ENCODE data around the gene COLGALT1.
A peak's percentile ranks its signal among the peaks of the same experiment; 100 is the strongest.
"Not testable (repeated sequence)": the region's sequence is repeated elsewhere in the genome, so short reads cannot be mapped to it uniquely, and the experiment has no call there.

Gene COLGALT1

DNA sequence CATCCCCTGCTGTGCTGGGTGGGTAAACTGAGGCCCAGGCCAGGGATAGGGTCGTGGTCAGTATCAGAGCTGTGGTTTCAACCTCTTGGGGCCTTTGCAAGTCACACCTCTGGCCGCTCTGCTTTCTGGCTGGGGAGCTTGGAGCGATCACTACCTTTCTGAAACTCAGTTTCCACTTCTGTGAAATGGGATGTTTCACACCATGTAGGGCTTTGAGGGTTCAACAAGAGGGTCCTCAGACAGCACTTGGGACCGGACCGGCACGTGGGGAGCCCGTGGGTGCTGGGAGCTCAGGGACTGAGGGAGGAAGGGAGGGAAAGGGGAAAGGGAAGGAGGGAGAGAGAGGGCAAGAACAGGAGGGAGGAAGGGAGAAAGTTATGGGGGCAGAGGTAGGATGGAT is 22.9 kb upstream of the COLGALT1 start:
- no peak for DNase-seq (ENCODE audit: low spot score)

DNA sequence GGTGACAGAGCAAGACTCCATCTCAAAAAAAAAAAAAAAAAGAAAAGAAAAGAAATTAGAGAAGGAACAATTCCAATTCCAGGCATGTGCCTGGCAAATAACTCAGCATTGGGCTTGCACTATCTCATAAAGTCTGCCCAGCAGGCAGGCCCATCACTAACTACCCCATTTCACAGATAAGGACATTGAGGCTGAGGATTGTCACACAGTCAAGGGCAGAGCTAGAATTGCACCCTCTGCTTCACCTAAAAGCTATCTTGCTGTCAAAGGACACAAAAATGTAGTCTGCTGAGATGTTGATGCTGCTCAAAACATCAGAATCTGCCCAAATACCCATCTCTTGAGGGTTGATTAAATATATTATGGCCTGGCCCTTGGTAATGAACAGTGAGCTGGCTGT is 20.7 kb upstream of the COLGALT1 start:
- no peak for DNase-seq (ENCODE audit: low spot score)

DNA sequence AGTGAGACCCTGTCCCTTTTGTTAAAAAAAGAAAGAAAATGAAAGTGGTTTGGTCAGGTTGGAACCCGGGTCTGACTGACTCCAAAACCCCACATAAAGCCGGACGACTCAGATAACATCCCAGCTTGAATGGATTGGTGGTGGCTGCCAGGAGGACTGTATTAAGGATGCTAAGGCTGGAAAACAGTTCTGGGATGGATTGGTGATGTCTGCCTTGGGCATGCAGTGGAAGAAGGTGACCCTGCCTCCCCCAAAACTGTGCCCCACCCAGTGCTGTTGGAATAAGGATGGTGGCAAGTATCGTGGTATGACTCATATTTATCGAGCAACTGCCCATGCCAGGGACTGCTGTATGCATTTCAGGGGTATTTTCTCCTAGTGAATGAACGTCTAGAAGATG is 18.5 kb upstream of the COLGALT1 start:
- DNase-seq (ENCODE audit: low spot score): no peak

DNA sequence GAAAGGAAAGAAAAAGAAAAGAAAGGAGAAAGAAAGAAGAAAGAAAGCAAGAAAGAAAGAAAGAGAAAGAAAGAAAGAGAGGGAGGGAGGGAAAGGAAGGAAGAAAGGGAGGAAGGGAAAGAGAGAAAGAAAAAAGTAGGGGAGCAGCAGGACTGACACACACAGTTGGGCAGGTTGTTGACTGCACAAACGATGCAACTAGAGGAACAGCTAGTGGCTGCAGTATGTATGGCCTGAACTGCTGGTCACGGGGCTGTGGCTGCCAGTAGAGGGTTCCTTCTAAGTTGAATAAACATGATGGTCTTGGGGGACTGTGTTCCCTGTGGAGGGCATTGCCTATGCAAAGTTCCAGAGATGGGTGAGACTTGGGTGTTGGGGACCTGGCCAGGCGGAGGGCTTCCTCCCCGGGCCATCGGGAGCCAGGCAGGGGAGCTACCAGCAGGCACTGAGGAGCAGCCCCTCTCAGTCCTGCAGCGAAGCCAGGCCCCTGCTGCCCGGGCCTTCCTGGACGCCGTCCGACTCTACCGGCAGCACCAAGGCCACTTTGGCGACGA is 16.7 kb upstream of the COLGALT1 start:
- DNase-seq (ENCODE audit: low spot score): peak; percentile 58

DNA sequence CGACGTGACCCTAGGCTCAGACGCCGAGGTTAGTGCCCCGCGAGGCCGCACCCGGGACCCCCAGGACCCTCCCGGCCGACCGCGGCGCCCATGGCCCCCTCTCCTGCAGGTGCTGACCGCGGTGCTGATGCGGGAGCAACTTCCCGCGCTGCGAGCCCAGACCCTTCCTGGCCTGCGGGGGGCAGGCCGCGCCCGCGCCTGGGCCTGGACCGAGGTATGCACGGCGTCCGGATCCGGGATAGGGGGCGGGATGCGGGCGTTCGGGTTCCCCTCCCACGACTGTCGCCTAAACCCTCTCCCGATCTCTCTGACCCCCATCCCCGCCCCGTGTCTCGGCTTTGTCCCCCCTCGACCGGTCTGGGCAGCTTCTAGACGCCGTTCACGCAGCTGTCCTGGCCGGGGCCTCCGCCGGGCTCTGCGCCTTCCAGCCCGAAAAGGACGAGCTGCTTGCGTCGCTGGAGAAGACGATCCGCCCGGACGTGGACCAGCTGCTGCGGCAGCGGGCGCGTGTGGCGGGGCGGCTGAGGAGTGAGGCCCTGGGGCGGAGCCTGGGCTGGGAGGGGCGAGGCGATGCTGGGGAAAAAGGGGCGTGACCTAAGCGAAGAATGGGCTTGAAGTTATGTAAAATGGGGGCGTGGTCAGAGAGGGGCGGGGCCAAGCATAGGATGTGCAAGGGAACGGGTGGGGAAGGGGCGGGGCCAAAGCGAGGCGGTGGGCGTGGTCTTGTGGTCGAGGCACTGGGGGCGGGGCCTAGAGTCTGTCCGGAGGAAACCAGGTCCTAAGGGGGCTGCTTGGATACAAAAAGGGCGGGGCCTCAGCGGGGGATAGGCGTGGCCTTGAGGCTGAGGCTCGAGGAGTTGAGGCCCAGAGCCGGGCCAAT is 16.0 kb upstream of the COLGALT1 start:
- DNase-seq (ENCODE audit: low spot score): peak; percentile 98

DNA sequence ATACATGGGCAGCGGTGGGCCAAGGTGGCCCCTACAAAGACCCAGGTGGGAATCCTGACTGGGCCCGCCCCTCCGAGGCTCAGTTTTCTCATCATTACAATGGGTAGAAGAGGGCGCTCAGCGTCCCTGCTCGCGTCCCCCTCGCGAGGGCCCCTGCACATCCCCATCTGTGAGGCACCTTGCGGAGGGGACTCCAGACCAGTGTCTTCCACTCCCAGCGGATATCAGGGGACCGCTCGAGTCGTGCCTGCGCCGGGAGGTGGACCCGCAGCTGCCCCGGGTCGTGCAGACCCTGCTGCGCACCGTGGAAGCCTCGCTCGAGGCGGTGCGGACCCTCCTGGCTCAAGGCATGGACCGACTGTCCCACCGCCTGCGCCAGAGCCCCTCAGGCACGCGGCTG is 15.3 kb upstream of the COLGALT1 start:
- DNase-seq (ENCODE audit: low spot score): no peak

DNA sequence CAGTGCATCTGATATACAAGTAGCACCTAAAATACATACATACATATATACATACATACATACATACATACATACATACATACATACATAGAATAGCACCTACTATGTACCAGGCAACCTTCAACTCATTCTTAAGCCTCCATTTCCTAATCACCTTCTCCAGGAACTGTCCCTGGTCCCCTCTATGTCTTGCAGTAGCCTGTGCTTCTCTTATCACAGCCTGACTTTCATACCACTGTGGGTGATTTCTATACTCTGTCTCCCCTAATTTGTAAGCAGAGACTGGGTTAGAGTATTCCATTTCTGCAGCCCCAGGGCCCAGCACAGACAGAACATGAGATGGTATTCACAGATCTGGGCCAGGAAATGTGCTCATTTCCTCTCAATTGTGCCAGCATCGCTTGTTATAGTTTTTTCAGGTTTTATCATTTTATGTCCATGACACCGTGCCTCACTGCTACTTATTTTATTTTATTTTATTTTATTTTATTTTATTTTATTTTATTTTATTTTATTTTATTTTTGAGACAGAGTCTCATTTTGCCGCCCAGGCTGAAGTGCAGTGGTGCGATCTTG is 14.2 kb upstream of the COLGALT1 start:
- DNase-seq (ENCODE audit: low spot score): no peak

DNA sequence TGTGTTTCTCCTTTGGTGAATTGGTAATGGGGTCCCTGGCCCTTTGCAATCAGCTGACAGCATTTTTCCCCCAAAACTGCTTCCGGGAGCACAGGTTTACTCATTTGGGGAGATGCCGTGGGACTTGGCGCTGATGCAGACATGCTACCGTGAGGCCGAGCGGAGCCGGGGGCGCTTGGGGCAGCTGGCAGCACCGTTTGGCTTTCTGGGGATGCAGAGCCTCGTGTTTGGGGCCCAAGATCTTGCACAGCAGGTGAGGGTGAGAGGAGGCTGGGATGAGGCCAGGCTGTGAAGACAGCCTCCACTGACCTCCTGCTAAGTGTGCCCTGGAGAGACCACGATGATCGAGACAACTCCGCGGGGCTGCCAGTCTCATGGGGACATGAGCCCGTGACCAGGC is 13.4 kb upstream of the COLGALT1 start:
- DNase-seq (ENCODE audit: low spot score): no peak

DNA sequence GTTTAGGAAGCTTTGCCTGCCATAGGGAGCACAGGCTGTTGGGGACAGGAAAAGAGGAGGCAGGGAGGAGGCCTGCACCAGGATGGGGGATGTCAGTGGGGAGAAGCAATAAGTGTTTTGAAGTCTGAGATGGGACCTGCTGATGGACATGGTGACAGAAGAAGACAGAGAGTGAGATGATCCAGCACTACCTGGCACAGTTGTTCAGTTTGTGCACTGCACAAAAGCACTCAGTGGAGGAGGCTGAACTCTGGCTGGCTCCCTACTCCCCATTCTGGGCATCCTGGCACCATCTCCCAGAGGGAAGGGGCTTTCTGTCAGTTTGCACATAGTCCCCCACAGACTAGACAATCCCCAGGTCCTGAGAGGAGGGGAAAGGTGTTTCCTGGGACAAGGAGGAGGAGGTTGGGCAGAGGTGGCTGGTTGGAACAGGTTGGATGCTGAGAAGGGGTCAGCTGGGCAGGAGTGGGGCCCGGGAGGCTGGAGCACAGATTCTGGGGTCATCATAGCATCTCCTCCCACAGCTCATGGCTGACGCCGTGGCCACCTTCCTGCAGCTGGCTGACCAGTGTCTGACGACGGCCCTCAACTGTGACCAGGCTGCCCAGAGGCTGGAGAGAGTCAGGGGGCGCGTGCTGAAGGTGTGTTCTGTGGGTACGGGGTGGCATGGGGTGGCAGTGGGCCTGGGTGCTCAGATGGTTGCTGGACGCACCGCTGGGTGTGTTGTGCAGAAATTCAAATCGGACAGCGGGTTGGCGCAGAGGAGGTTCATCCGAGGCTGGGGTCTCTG is 12.5 kb upstream of the COLGALT1 start:
- DNase-seq (ENCODE audit: low spot score): no peak

DNA sequence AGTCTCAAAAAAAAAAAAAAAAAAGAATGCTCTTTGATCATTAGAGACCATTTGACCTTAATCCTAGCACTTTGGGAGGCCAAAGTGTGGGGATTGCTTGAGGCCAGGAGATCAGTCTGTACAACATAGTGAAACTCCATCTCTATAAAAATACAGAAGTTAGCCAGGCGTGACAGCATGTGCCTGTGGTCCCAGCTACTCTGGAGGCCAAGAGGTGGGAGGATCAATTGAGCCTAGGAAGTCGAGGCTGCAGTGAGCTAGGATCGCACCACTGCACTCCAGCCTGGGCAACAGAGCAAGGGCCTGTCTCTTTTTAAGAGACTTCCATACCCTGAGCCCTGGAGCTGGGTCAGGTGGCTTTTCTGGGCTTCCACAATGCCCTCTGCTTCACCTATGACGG is 11.5 kb upstream of the COLGALT1 start:
- DNase-seq (ENCODE audit: low spot score): no peak

DNA sequence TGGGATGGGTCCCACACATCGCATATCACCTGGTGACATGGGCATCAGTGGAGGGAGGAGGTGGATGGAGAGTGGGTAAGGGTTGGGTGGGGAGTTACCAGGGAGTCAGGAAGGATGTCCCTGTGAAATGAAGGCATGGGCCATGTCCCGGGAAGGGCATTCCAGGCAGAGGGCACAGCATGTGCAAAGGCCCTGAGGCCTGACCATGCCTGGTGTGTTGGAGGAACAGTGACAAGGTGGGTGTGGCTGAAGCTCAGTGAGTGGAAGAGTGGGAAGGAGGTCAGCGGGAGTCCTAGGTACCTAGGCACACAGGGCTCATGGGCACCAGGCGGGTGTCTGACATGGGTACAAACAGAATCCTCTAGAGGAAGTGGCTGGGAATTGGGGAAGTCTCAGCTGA is 11.0 kb upstream of the COLGALT1 start:
- DNase-seq (ENCODE audit: low spot score): no peak

DNA sequence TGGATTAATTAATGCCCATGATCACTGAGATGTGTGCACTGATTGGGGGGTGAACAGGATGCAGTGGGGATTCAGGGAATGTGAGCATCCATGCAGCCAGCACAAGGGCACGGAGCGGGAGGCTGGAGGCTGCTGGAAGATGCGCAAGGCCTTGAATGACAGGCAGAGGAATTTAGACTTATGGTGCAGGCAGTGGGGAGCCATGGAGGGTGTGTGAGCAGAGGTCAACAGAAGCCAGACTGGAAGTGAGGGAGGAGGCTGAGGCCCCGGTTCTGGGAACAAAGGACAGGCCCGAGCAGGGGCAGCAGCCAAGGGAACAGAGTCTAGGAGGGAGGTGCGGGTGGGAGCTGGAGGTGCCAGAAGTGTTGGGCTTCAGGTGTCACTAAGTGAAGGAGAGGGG is 7.3 kb upstream of the COLGALT1 start:
- no peak for DNase-seq (ENCODE audit: low spot score)

DNA sequence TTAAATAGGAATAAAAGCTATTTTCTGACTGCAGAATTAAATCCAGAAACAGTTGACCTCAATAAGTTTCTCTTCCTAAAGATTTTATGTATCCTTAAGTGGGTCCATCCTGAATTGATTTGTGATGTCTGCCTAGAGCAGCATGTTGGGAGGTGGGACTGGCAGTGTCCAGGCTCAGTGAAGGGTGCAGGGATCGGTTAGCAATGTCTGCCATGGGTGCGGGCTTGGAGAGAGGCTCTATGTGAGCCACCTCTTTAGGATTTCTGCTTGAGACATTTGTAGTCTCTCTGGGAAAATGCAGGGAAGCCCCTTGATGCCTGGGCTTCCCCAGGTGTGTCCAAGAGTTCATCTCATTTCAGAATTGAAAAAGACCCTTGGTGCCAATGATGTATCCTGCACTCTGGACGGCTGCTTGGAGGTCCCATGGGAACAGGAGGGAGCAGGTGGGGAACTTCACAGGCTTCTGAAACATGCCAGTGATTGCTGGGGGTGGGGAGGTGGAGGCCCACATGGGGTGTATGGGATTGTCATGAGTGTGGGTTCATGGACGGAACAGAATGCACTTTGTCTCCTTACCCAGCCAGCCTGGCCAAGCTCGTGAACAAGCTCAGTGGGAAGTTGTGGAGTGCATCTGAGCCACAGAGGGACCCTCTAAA is 6.2 kb upstream of the COLGALT1 start:
- no peak for DNase-seq (ENCODE audit: low spot score)

DNA sequence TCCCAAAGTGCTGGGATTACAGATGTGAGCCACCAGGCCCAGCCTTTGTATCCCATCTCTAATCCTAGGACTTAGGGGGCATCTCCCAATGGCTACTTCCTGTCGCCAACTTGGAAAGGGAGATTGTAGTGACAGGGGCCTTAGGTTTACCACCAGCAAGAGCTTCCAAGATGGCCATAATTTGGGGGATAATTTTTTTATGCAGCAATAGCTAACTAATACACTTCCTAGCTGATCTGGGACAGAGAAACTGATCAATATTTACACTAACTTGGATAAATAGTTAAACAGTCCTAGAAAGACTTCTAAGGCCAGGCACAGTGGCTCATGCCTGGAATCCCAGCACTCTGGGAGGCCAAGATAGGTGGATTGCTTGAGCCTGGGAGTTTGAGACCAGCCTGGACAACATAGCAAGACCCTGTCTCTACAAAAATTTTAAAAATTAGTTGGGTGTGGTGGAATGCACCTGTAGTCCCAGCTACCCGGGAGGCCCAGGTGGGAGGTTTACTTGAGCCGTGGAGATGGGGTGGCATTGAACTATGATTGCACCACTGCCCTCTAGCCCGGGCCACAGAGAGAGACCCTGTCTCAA is 5.3 kb upstream of the COLGALT1 start:
- DNase-seq (ENCODE audit: low spot score): no peak

DNA sequence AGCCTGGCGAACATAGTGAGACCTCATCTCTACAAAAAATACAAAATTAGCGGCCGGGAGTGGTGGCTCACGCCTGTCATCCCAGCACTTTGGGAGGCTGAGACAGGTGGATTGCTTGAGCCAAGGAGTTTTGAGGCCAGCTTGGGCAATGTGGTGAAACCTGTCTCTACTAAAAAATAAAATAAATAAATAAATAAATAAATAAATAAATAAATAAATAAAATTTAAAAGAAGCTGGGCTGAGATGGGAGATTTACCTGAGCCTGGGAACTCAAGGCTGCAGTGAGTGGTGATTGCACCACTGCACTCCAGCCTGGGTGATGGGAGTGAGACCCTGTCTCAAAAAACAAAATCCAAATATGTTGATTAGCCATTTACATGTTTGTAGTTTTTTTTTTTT is 2.7 kb upstream of the COLGALT1 start:
- DNase-seq (ENCODE audit: low spot score): not testable (repeated sequence)

DNA sequence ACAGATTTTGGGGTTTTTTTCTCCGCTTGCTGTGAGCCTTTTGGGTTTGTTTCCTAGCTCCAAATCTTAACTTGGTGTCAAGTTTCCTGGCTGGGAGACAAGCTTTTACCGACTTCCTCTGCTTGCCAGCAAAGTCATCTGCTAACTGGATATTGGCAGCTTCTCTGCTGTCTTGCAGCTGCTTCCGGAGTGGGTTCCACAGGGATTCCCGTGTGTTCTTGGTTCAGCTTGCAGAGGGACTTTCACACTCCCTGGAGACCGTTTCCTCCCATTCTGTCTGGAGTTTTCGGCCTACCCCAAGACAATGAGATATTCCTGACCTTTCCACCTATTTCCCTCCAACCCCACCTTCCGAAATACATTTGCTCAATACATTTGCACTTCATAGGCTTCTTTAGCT is 2.2 kb upstream of the COLGALT1 start:
- no peak for DNase-seq (ENCODE audit: low spot score)

DNA sequence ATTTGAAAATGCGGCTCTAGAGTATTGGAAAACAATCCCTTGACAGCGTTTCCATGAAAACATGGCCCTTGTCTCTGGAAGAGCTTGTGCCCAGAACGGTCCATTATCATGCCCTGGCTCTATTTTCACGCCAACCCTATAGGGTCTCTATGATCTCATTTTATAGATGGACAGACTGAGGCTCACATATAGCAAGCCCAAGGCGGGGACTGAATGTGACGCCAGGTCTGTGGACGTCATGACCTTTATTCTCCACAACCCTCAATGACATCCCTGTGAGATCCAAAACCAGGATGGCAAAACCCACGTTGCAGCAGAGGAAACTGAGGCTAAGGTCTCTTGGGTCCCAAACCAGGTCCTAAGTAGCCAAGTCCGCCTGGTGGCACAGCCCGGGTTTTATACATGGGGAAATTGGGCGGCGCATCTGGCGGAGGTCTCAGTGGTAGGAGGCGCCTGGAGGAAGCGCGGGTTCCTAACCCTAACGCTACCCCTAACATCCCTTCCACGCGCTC is 425 bp upstream of the COLGALT1 start:
- no peak for DNase-seq (ENCODE audit: low spot score)

DNA sequence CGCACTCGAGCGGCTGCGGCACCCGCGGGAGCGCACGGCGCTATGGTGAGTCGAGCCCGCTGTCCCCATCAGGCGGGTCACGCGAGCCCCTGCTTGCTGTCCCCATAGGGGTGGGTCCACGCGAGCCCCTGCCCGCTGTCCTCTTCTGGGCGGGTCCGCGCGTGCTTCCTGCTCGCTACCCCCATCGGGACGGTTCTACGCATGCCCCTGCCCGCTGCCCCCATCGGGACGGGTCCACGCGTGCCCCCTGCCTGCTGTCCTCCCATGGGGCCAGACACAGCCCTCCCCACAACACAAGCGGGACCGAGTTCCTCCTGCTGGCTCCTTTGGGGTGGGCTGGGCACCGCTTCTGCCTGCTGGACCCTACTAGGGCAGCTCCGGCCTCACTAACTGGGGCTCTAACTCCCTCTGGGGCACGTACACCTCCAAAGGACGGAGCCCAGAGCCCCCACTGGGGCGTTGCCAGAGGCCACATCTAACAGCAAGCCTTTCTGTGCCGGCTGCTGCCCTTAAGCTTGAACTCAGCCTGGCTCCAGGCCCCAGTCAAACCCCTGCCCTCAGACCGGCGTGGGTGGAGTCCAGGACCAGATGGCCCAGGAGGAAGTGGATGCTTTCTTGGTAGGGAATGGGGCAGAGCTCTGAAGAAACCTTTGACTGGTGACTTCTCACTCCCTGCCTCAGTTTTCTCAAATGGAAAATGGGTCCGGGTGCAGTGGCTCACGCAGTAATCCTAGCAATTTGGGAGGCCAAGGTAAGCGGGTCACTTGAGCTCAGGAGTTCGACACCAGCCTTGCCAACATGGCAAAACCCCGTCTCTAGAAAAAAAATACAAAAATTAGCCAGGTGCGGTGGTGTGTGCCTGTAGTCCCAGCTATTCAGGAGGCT is 722 bp downstream of the COLGALT1 start:
- peak; percentile 65 for DNase-seq (ENCODE audit: low spot score)

DNA sequence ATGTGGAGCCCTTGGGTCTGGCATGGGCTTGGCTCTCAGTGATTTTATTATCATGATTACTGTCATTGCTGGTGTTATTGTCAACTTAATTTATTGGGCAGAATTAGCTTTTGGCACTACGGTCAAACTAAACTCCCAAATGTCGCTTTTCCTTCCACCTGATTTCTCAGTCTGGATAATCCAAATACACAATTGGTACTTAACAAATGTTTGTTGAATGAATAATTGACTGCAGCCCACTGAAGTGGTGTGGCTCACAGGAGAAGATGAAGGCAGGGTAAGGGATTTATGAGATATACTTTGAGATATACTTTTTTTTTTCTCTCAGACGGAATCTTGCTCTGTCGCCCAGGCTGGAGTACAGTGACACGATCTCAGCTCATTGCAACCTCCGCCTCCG is 1.5 kb downstream of the COLGALT1 start:
- DNase-seq (ENCODE audit: low spot score): no peak

DNA sequence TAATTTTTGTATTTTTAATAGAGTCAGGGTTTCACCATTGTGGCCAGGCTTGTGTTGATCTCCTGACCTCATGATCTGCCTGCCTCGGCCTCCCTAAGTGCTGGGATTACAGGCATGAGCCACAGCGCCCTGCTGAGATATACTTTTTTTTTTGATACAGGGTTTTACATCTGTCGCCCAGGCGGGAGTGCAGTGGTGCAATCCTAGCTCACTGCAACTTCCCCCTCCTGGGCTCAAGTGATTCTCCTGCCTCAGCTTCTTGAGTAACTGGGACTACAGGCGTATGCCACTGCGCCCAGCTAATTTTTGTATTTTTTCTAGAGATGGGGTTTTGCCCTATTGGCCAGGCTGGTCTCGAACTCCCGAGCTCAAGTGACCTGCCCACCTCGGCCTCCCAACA is 2.0 kb downstream of the COLGALT1 start:
- DNase-seq (ENCODE audit: low spot score): no peak

DNA sequence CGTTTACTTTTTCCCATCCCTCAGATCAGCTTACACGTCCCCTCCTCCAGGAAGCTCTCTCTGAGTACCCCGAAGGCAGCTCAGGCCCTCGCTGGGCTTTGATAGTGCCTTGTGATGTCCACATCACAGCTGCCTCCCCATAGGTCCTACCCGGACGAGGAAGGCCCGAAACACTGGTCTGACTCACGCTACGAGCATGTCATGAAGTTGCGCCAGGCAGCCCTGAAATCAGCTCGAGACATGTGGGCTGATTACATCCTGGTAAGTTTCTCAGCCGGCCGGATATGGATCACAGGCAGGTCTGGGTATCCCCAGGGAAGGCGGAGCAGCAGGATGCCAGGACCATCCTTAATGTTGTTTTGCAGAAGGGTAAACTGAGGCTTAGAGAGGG is 4.8 kb downstream of the COLGALT1 start:
- DNase-seq (ENCODE audit: low spot score): no peak
